C4-2B (cell line): ENCODE measurements around the gene CELA2A.
"Not testable (repeated sequence)": the region's sequence is repeated elsewhere in the genome, so short reads cannot be mapped to it uniquely, and the experiment has no call there.

ENCODE experiments used
- H3K27ac ChIP-seq: fragments of 450-650 bp; 2 replicates; pipeline ENCODE4 v1.5.1; 2017
- CTCF ChIP-seq: fragments of 450-650 bp; conservative IDR thresholded peaks from 2 replicates; pipeline ENCODE4 v1.5.1; 2017; ENCODE audit warnings: mild to moderate bottlenecking
- ZFX ChIP-seq: fragments of 450-650 bp; IDR thresholded peaks from 2 replicates; pipeline ENCODE4 v1.6.1; 2017

Gene CELA2A

GRCh38 chr1:15457585-15457984 is 1.1 kb downstream of the CELA2A start:
- no peak overlapping the region for H3K27ac ChIP-seq
- TF ChIP-seq ZFX (no peak), CTCF (no peak)

- H3K27ac ChIP-seq = not testable (repeated sequence)
These were observed 1.9 kb downstream of the CELA2A start for GRCh38 chr1:15458388-15458787.

DNA sequence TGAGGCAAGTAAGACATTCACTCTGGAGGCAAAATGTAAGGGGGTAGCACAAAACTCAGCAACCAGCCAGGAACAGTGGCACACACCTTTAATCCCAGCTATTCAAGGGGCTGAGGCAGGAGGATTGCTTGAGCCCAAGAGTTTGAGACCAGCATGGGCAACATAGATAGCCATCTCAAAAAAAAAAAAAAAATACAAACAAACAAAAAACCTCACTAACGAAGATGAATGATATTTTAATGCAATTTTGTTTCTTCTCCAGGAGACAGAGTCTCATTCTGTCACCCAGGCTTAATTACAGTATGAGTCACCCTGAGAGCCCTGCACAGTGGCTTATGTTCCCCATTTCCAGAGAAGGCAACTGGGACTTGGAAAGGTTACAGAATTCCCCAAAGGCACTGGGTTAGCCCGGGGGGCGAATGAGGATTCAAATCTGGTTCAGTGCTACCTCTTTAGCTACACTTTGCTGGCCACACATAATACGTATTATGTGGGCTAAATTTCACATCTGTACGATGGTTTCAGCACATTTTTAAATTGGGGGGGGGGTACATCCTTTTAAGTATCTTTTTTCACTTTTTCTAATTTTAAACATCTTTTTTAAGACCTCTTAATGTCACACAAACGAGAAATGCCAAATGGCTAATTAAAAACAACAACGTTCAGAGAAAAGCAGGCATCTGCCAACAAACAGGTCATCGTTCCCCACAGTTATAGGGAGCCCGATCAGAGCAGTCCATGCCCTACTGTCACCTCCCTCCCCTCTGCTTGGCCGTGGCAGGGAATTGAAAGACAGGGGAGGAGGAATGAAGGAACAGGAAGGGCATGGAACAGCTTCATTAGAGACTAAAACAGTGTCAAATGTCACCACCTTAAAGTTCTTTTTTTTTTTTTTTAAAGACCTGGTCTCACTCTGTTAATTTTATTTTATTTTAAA is 3.5 kb downstream of the CELA2A start:
- no peak for TF ChIP-seq ZFX
- no peak for TF ChIP-seq CTCF
- no peak overlapping the region for H3K27ac ChIP-seq

DNA sequence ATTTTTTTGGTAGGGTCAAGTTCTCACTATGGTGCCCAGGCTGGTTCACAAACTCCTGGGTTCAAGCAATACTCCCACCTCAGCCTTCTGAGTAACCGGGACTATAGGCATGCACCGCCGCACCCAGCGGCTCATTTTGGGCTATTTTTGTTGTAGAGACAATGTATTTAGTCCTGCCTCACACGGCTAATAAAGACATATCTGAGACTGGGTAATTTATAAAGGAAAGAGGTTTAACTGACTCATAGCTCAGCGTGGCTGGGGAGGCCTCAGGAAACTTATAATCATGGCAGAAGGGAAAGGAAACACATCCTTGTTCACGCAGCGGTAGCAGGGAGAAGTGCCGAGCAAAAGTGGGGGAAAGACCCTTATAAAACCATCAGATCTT is 4.2 kb downstream of the CELA2A start:
- H3K27ac ChIP-seq = no peak overlapping the region
- TF ChIP-seq CTCF (no peak), ZFX (no peak)

- not testable (repeated sequence) for H3K27ac ChIP-seq
These were observed 6.7 kb downstream of the CELA2A start for GRCh38 chr1:15463064-15463800.

GRCh38 chr1:15463926-15464322 is 7.4 kb downstream of the CELA2A start:
- not testable (repeated sequence) for H3K27ac ChIP-seq

- H3K27ac ChIP-seq = no peak overlapping the region
- TF ChIP-seq ZFX (no peak), CTCF (no peak)
These were observed 9.1 kb downstream of the CELA2A start for GRCh38 chr1:15465674-15466073.

GRCh38 chr1:15466955-15467625 is 10.6 kb downstream of the CELA2A start:
- H3K27ac ChIP-seq = not testable (repeated sequence)

DNA sequence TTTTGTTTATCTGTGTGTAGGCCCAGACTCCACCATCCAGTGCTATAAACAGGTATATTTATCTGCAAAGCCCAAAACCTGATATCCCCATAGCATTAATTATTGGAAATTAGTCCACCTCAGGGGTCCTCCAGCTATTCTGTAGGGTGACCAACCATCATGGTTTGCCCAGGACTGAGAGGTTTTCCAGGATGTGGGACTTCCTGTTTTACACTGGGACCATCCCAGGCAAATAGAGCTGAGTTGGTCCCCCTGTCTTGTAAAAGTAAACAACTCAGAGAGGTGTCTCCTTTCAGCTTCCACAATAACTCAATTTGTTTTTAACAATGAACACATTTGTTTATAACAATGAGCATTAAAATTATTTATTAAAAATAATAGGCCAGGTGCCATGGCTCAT is 11.6 kb downstream of the CELA2A start:
- TF ChIP-seq CTCF = no peak
- no peak for TF ChIP-seq ZFX
- H3K27ac ChIP-seq = no peak overlapping the region
